NCI-H187 treated with DMSO at 0.1 percent for 48 hours (cell line): ENCODE measurements around the gene BLTP3A.
"Not testable (repeated sequence)": the region's sequence is repeated elsewhere in the genome, so short reads cannot be mapped to it uniquely, and the experiment has no call there.

Experiments
- DNase-seq: peaks from one replicate; lab custom pipeline; 2025; lab: John Stamatoyannopoulos, UW

Gene BLTP3A

DNA sequence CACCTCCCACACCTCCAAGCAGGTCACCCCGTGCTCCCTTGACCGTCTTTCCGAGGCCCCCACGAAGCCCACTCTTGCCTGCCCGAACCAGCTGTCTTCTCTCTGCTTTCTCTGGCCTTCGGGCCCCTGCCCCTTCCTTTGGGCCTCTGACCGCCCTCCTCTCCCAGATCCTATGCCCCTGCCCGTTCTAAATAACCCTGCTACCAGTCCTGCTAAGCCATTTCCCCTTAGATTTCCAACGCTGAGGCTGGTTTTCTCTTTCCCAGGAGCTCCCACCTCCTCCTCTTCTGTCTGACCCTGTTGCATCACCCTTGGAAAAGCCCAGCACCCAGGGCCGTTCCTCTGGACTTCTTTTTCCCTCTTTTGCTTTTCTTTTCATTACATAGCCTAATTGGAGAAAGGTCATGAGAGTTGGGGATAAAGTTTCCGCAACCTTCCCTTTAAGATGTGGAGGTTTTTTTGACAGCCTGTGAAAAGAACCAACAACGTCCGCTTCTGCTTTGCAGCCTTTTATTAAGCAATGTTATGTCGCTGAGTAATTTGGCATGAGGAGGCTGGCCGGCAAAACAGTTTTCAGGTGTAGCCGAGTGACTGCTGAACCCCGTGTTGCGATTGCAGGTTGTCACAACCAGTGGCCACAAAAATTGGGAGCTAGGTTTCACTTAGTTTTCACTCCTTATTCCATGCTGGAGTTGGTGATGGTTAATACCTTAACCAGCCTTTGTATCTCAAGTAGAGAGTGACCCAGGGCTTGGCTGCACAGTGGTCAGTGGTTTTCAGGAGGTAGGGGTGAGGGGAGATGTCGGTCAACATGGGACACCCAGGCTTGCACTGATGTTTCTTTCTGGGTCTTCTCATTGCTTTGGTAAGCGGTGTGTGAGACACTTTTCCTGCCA, 970 bp downstream of the BLTP3A start:
- no peak for DNase-seq

DNA sequence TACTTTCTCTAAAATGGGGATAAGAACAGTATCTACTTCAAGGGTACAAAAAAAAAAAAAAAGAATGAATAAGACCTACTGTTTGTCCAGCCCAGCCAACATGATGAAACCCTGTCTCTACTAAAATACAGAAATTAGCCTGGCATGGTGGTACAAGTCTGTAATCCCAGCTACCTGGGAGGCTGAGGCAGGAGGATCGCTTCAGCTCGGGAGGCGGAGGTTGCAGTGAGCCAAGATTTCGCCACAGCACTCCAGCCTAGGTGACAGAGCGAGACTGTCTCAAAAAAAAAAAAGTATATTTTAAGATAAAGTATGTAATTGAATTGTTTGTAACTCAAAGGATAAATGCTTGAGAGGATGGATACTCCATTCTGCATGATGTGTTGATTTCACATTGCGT, 2.0 kb downstream of the BLTP3A start:
- no peak for DNase-seq

DNA sequence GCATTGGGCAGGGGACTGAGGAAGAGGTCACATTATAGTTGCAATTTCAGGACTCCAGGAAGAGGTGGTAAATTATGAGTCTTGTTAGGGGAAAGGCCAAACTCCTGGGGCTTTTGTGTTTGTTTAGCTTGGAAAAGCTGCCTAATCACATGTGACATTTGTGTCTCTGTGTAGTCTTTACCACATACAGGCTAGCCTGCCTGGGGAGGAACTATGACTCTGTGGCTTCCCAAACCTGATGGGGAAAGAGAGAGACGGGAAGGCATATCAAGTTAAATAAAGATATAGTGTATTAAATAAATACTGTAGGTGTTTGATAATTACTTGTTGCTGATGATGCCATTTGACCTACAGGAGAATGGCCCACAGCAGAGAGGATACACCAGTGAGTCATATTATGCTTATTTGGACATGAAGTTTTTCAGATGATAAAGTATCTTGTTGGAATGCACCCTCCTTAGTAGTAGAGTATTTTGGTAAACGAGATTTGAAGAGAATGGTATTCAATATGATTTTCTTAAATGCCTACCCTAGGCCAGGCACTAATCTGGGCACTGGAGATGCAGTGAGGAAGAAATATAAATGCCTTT, 4.0 kb downstream of the BLTP3A start:
- no peak for DNase-seq

DNA sequence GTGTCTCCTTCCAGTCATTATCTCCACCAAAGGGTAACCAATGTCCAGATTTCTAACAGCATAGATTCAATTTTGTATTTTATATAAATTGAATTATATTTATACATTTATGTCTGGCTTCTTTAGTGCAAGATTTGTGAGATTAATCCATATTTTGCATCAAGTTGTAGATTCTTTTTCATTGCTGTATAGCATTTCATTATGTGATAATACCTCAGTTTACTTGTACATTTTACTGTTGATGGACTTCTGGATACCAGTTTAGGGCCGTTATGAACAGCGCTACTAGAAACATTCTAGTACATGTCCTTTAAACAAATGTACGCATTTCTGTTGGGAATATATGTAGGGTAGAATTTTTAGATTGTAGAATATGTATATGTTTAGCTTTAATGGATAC, 6.2 kb downstream of the BLTP3A start:
- no peak for DNase-seq

DNA sequence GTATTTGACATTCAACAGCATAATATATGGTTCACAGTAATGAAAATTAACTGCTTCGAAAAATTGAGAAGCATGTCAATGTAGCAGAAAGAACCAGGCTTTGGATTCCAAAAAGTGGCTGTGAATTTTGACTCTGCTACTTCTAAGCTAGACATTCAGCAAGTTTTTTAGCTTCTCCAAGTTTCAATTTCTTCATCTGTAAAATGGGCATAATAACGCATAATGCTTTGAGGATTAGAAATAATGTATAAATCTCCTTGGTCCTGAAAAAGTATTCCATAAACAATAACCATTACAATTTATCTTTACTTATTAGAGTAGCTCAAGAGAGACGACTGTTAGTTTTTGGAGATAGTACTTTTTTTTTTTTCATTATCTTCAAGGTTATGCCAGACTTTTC, 7.7 kb downstream of the BLTP3A start:
- DNase-seq = no peak

DNA sequence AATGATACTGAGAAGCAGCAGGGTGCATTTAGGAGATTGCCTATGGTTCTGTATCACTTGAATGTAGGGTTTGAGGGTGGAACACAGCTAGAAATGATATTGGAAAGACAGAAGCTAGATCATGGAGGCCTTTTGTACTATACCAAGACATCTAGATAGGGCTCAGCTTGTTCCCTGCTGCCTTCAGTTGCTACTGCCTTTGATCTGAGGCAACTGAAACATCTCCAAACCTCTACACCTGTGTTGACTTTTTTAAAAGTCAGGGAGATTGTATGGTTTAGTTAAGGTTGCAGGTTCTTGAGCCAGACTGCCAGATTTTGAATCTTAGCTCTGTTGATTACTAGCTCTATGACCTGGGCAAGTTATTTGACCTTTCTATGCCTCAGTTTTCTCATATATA, 12.7 kb downstream of the BLTP3A start:
- DNase-seq = no peak

DNA sequence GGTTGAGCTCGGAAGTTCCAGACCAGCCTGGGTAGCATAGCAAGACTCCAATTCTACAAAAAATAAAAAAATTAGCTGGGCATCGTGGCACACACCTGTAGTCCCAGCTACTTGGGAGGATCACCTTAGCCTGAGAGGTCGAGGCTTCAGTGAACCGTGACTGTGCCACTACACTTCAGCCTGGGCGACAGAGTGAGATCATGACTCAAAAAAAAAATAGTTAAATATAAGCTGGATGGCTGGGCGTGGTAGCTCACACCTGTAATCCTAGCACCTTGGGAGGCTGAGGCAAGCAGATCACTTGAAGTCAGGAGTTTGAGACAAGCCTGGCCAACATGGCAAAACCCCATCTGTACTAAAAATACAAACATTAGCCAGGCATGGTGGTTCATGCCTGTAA, 13.2 kb downstream of the BLTP3A start:
- not testable (repeated sequence) for DNase-seq

DNA sequence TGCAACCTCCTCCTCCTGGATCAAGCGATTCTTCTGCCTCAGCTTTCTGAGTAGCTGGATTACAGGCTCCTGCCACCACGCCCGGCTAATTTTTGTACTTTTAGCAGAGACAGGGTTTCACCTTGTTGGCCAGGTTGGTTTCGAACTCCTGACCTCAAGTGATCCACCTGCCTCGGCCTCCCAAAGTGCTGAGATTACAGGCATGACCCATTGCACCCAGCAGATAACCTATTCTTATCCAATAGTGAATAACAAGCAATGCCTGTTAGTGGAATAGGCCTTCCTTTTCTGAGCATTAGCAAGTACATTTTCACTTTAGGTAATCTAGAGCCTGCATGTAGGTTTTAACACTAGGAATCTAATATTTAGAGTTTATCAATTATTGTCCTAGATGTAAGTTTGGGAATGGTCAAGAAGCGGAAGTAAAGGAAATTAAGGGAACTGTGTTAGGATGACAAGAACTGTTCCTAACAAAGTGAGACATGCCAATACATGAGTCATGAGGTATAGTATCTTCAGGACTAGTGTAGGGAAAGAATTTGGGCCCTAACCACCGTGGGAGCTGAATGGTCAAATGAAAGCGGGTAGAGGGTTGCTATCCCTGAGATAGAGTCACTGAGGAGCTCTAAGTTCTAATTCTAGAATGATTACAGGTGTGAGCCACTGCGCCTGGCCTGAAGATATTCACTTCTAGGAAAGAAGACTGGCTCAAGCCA, 15.0 kb downstream of the BLTP3A start:
- DNase-seq = no peak

DNA sequence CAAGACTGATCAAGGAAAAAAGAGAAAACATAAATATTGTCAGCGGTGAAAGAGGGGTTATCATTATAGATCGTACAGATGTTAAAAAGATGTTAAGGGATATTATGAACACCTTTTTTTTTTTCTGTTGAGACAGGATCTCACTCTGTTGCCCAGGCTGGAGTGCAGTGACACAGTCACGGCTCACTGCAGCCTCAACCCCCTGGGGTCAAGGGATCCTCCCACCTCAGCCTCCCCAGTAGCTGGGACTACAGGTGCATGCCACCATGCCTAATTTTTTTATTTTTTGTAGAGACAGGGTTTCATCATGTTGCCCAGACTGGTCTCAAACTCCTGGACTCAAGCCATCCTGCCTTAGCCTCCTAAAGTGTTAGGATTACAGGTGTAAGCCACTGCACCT, 16.6 kb downstream of the BLTP3A start:
- DNase-seq = not testable (repeated sequence)

DNA sequence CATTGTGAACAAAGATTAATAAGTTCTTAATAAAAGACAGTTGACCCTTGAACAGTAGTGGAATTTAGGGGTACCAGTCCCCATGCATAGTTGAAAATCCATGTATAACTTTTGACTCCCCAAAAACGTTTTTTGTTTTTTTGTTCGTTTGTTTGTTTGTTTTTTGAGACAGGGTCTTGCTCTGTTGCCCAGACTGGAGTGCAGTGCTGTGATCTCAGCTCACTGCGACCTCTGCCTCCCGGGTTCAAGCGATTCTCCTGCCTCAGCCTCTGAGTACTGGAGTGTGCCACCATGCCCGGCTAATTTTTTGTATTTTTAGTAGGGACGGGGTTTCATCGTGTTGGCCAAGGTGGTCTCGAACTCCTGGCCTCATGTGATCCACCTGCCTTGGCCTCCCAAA, 17.5 kb downstream of the BLTP3A start:
- not testable (repeated sequence) for DNase-seq

DNA sequence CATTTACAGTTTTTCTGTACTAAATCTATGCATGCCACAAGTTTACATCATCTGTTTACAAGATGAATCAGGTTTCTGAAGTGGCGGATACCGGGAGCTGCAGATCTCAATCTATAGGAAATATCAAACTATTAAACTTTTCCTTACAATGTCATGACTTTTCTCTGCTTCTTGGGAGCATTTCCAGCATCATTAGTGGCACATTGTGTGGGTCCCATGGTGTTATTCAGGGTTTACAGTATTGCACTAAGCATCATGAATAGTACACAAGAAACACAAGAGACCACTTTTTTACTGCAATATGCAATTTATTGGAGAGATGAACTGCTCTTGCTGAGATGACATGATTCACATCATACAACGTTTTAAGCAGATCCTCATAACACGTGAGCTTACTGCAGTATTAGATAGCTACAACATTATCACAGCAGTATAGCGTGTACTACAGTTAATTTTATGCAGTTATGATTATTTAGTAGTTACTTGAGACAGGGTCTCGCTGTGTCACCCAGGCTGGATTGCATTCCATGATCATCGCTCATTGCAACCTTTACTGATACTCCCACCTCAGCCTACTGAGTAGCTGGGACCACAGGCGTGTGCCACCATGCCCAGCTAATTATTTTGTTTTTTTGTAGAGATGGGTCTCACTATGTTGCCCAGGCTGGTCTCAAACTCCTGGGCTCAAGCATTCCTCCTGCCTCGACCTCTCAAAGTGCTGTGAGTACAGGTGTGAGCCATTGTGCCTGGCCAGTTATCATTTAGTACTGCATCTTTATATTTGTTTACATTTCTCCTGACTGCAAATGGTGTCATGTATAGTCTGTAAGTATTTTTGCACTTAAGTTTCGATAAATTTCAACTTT, 18.4 kb downstream of the BLTP3A start:
- no peak for DNase-seq

DNA sequence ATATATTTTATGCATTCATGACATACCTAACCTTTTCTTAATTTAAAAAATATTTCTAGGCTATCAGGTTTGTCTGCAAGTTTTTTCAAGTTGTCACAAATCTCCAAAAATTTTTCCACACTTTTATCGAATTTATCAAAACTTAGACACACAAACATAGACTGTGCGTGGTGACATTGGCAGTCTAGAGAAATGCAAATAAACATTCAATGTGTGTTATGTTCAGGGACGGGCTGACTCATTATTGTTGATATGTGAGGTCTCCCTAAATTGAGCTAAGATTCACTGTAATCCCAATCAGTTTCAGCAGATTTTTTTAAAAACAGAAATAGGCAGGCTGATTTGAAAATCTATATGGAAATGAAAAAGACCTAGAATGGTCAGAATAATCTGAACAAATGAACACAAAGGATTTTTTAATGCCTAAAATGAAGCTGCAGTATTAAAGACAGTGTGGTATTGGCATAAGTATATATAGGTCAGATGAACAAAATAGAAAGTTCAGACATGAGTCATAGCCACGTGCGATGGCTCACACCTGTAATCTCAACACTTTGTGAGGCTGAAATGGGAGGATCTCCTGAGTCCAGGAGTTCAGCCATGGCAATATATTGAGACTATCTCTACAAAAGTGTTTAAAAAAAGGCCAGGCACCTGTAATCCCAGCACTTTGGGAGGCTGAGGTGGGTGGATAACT, 19.2 kb downstream of the BLTP3A start:
- no peak for DNase-seq

DNA sequence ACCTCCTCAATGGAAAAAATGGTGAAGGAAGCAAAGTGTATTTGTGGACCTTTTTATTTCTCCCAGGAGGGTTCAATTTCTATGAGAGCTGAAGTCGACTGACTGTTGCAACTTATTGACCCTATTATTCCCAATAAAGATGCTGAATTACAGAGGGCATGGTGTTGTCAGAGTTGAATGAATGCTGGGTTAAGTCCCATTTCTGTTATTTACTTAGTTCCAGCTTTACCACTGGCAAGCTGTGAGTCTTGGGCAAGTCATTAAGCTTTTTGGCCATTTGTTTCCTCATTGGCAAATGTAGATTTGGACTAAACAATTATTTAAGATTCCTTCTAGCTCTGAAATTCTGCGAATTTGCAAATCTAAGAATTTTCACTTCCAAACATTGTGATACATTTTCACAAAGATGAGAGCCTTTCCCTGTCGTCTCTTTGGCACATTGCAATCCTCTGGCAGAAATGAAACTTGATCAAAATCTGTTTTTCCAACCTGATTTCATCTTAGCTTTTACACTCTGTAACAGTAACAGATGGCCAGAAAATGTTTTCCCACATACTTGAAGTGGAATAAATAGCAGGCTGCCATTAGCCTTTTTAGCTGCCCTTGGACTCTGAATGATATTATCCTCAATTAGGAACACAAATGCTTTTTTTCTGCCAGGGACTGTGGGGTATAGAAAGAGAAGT, 21.3 kb downstream of the BLTP3A start:
- DNase-seq = no peak

DNA sequence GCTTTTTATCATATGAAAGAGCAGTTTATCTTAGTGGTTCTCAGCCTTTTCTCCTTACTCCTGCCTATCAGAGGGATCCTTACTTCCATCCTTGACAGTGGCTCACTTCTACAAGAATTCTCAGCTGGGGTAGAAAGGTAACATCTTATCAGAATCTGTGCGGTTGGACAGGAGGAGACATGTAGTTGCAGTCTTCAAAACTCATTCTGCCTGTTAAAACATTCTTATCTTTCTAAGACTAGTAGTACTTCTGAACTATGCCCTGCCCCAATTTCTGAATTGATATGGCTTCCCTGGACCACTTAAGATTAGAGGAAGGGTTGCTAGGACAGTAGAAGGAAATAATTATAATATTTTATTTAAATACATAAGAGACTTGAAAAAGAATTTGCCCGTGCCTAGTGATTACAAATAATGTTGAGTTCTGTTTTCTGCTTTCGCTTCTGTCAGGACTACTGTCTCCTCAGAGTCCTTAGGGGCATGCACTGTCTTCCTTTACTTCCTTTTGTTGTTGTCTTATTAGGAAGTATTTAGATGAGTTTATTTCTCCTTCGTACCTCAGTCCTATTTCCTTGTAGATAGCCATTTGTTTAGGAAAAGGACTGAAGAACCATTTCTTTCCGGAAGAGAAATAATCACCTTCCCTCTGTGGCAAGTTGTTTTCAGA, 24.9 kb downstream of the BLTP3A start:
- no peak for DNase-seq

DNA sequence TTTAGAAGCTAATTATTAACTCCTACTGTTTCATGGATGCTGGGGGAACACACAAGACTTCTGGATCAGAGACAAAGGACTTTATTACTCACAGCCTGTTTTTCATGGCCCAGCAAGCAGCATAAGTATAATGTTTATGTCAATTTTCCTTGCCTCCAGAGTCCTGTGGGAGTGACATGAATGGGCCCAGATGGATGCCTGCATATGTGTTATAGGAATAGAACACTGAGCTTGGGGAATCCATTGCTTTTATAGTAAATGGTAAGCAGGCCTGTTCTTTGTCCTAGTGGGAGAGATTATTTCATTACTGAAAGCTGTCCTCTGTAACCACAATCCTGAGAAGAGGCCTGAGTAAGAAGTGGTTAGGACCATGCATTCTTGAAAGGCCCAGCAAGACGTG, 25.6 kb downstream of the BLTP3A start:
- no peak for DNase-seq

DNA sequence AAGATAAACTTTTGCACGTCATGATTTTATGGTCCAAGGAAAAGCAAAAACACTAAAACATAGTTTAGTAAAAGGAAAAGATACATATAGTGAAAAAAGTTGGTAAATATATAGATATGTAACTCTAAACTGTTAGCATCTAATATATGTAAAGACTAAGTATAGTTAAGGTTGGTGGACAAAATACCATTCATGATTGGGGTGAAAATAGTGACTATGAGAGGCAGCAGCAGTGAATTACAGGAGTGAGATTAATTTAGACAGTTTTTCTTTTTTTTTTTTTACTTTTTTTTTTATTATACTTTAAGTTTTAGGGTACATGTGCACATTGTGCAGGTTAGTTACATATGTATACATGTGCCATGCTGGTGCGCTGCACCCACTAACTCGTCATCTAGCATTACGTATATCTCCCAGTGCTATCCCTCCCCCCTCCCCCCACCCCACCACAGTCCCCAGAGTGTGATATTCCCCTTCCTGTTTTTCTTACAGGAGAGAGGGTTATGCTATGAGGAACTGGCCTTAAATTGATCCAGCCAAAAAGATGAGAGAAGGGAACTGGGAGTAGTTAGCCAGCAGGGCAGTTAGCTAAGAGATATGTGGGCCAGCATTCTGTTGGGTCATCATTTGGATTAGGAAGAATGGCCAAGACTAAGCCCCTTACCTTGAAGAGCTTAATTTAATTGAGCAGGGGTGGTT, 27.1 kb downstream of the BLTP3A start:
- DNase-seq = not testable (repeated sequence)

DNA sequence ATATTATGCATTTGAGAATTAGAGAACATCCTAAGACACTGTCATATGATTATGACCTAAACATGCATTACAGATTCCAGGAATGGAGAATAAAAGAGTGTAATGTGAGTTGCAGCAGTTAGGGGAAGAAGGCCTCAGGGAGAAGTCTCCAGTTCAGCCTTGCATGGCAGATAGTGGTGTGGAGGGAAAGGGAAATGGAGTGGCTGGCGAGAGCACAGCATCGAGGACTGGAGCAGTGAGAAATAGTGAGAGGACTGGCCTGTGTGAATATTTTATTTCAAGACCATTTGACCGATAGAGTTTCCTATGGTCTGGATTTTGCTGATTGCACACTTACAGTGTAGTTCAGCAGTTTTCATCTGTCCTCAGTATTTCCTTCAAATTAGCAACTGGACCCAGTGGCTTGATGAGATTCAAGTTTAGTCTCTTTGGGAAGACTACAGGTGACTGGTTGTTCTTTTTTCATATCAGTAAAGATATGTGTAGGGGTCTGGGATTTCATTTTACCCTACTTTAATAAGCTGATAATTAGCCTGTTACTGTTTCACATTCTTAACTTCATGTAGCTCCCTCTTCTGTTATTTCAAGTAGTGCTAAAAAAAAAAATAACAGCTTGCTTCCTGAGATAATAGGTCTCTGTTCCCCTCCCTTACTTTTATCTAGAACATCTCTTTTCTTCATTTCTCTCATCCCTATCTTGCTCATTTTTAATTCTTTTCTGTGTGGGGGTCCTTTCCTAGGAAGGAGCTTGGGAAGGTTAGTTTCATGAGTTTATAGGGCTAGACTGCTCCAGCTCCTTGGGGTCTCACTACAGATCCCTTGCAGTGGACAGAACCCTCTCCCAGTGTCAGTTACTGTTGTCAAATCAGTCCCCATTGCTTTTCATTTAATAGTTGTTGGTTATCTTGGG, 27.9 kb downstream of the BLTP3A start:
- no peak for DNase-seq

DNA sequence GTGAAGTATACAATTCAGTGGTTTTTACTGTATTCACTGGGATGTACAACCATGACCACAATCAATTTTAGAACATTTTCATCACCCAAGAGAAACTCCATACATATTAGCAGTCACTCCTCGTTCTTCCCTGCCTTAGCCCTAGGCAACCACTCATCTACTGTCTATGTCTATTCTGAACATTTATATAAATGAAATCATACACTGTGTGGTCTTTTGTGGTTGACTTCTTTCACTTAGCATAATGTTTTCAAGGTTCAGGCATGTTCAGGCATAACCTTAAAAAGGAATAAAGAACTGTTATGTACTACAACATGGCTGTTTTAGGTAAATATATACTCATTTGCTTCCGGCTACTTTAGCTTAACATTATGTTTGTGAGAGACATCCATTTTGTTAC, 37.3 kb downstream of the BLTP3A start:
- no peak for DNase-seq

DNA sequence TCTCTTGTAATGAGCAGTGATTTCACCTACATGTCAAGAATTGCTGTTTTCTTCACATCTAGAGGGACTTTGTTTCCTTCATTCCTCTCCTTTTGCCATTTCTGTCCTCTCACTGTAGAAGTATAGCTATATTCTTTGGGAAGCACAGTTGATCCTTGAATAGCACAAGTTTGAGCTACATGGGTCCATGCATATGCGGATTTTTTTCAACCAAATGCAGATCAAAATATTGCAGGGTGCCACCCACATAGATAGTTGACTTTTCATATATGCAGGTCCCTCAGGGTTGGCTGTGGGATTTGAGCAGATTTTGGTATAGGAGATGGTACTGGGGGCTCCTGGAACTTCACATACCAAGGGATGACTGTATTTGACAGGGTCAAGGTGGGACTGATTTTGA, 41.1 kb downstream of the BLTP3A start:
- DNase-seq = no peak
